Measurements from ENCODE around the gene ABCA3.

DNA sequence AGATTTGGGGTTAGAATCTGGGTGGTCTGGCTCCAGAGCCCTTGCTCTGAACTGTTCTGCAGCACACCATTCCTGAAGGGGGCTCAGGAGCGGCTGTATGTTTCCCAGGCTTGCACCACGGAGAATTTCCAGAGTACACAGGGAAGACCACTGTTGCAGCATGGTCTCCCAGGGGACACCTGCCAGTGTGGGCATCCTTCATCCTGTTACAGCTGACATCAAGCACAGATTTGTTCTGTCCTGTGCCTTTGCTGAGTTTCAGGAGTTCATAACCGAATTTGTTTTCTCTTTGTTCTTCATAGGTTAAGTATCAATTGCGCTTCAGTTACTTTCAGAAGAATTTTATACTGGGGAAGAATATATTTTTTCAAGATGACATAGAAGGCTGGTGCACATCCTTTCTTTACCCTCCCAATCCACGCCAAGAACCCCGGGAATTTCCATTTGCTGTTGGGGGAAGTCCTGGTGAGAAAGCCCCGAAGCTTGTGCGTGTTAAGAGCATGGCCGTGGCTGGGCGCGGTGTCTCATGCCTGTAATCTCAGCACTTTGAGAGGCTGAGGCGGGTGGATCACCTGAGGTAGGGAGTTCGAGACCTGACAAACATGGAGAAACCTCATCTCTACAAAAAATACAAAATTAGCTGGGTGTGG, 26.3 kb upstream of the ABCA3 start:
- TF ChIP-seq, protein P1, sequence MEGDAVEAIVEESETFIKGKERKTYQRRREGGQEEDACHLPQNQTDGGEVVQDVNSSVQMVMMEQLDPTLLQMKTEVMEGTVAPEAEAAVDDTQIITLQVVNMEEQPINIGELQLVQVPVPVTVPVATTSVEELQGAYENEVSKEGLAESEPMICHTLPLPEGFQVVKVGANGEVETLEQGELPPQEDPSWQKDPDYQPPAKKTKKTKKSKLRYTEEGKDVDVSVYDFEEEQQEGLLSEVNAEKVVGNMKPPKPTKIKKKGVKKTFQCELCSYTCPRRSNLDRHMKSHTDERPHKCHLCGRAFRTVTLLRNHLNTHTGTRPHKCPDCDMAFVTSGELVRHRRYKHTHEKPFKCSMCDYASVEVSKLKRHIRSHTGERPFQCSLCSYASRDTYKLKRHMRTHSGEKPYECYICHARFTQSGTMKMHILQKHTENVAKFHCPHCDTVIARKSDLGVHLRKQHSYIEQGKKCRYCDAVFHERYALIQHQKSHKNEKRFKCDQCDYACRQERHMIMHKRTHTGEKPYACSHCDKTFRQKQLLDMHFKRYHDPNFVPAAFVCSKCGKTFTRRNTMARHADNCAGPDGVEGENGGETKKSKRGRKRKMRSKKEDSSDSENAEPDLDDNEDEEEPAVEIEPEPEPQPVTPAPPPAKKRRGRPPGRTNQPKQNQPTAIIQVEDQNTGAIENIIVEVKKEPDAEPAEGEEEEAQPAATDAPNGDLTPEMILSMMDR (IDR thresholded peaks at IDR 0.05): no peak
- TF ChIP-seq ZFX (IDR thresholded peaks at IDR 0.05; ENCODE audit: borderline replicate concordance): no peak
